ENCODE results near the gene RAB3A.

RAB3A gene

DNA sequence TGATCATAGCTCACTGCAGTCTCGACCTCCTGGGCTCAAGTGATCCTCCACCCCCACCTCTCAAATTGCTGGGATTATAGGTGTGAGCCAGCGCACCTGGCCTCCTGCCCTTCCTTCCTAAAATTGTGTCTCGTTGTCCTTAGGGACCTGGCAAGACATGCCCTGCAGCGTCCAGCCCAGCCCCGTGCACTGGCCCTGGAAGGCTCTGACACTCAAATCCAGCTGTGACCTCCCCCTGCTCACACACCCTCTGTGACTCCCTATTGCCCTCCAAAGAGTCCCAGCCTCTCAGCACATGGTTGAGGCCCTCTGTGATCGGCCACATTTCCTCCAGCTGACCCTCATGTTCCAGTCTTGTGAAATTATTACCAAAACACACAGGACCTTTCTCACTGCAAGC is 5.9 kb downstream of the RAB3A start:
- H3K79me2 ChIP-seq (ENCODE audit: low read length) = peaks cover 12% of the 10 kb centered on the region
- no peak overlapping the region for H3K27ac ChIP-seq (ENCODE audit: low read length)
- no peak overlapping the region for H3K4me2 ChIP-seq (ENCODE audit: low read length)
- H2AFZ ChIP-seq (ENCODE audit: low read depth, low read length) = no peak overlapping the region
- peaks cover 8% of the 10 kb centered on the region for H4K20me1 ChIP-seq (ENCODE audit: insufficient read depth, low read length)
- no peaks in the 10 kb centered on the region for H3K27me3 ChIP-seq (ENCODE audit: low read depth, low read length)
- no peak overlapping the region for H3K9ac ChIP-seq (ENCODE audit: low read length)
- H3K9me3 ChIP-seq (ENCODE audit: insufficient read depth, low read length) = no peaks in the 10 kb centered on the region
- no peak for TF ChIP-seq EZH2phosphoT487 (IDR thresholded peaks at IDR 0.05; ENCODE audit: low read depth)
- TF ChIP-seq, protein P1, sequence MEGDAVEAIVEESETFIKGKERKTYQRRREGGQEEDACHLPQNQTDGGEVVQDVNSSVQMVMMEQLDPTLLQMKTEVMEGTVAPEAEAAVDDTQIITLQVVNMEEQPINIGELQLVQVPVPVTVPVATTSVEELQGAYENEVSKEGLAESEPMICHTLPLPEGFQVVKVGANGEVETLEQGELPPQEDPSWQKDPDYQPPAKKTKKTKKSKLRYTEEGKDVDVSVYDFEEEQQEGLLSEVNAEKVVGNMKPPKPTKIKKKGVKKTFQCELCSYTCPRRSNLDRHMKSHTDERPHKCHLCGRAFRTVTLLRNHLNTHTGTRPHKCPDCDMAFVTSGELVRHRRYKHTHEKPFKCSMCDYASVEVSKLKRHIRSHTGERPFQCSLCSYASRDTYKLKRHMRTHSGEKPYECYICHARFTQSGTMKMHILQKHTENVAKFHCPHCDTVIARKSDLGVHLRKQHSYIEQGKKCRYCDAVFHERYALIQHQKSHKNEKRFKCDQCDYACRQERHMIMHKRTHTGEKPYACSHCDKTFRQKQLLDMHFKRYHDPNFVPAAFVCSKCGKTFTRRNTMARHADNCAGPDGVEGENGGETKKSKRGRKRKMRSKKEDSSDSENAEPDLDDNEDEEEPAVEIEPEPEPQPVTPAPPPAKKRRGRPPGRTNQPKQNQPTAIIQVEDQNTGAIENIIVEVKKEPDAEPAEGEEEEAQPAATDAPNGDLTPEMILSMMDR (IDR thresholded peaks at IDR 0.05; ENCODE audit: low read depth, low read length) = no peak
- no peak overlapping the region for H3K4me3 ChIP-seq (ENCODE audit: low read length)
- H3K36me3 ChIP-seq (replicated peaks; ENCODE audit: low read depth, low read length) = peaks cover 9% of the 10 kb centered on the region
- peaks cover 13% of the 10 kb centered on the region for H3K4me1 ChIP-seq (ENCODE audit: low read length)

DNA sequence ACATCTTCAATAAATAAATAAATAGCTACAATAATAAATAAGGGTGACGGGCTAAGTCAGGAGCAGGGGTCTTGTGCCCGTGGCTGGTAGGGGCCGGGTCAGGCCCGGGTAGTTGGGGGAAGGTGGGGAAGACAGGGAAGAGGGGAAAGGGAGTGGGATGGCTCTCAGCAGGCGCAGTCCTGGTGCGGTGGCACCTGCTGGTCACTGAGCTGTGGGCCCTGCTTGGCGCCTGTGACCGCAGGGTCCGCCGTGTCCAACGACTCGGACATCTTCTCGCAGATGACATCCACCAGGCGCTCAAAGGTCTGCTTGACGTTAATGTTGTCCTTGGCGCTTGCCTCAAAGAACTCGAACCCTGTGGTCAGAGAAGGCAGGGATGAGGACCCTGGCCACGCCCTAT is 6.5 kb downstream of the RAB3A start:
- Histone ChIP-seq H3K9me3 (ENCODE audit: insufficient read depth, low read length) (no peaks in the 10 kb centered on the region), H3K4me1 (ENCODE audit: low read length) (peaks cover 10% of the 10 kb centered on the region), H3K4me3 (ENCODE audit: low read length) (no peak overlapping the region), H4K20me1 (ENCODE audit: insufficient read depth, low read length) (peaks cover 4% of the 10 kb centered on the region), H3K79me2 (ENCODE audit: low read length) (peaks cover 12% of the 10 kb centered on the region), H3K4me2 (ENCODE audit: low read length) (no peak overlapping the region), H3K27me3 (ENCODE audit: low read depth, low read length) (no peaks in the 10 kb centered on the region), H3K9ac (ENCODE audit: low read length) (no peak overlapping the region), H3K36me3 (replicated peaks; ENCODE audit: low read depth, low read length) (peaks cover 7% of the 10 kb centered on the region), H3K27ac (ENCODE audit: low read length) (no peak overlapping the region), H2AFZ (ENCODE audit: low read depth, low read length) (no peak overlapping the region)
- TF ChIP-seq, protein P1 (IDR thresholded peaks at IDR 0.05; ENCODE audit: low read depth, low read length) = no peak
- no peak for TF ChIP-seq EZH2phosphoT487 (IDR thresholded peaks at IDR 0.05; ENCODE audit: low read depth)

DNA sequence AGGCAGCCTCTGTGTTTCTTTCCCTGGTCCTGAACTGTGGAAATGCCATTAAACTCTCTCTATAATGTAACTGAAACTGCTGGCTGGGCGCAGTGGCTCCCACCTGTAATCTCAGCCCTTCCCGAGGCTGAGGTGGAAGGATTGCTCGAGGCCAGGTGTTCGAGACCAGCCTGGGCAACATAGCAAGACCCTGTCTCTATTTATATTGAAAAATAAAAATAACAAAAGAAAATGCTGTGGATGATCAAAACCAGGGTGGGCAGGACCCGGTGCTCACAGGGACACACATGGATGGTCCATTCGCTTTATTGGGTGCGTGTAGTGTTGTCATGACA is 7.4 kb downstream of the RAB3A start:
- H3K27me3 ChIP-seq (ENCODE audit: low read depth, low read length) = no peaks in the 10 kb centered on the region
- no peak overlapping the region for H3K4me2 ChIP-seq (ENCODE audit: low read length)
- no peaks in the 10 kb centered on the region; the same call in 1 of the 2 replicates for H4K20me1 ChIP-seq (ENCODE audit: insufficient read depth, low read length)
- H3K9ac ChIP-seq (ENCODE audit: low read length) = no peak overlapping the region
- no peaks in the 10 kb centered on the region for H3K9me3 ChIP-seq (ENCODE audit: insufficient read depth, low read length)
- H3K79me2 ChIP-seq (ENCODE audit: low read length) = peaks cover 12% of the 10 kb centered on the region
- no peak for TF ChIP-seq EZH2phosphoT487 (IDR thresholded peaks at IDR 0.05; ENCODE audit: low read depth)
- TF ChIP-seq, protein P1 (IDR thresholded peaks at IDR 0.05; ENCODE audit: low read depth, low read length) = no peak
- H2AFZ ChIP-seq (ENCODE audit: low read depth, low read length) = no peak overlapping the region
- no peak overlapping the region for H3K27ac ChIP-seq (ENCODE audit: low read length)
- H3K4me1 ChIP-seq (ENCODE audit: low read length) = peaks cover 18% of the 10 kb centered on the region
- H3K36me3 ChIP-seq (replicated peaks; ENCODE audit: low read depth, low read length) = peaks cover 3% of the 10 kb centered on the region
- no peak overlapping the region for H3K4me3 ChIP-seq (ENCODE audit: low read length)

DNA sequence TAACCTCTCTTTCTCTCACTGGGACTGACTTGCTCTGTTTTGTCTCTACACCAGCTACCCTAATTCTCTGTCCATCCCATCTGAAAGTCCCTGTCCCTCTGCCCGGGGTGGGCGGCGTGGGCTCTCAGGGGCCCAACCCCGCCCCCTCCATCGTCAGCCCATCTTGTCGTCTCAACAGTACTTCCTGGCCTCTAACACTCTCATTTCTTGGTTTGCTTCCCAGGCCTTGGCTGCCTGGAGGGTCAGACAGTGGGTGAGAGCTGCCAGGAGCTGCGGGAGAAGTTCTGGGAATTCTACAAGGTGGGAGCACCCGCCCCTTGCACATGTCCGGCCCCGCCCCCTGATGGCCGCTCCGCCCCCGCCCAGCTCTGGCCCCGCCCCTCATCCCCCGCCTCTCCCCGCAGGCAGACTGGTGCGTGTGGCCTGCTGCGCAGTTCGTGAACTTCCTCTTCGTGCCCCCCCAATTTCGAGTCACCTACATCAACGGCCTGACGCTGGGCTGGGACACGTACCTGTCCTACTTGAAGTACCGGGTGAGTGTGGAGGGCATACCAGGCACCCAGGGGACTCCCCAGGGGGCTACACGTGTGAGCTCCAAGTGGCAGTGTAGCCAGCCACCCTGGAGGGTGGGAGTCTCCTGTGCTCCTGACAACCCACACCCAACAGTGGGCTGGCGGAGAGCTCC is 9.1 kb downstream of the RAB3A start:
- no peaks in the 10 kb centered on the region for H3K9me3 ChIP-seq (ENCODE audit: insufficient read depth, low read length)
- H2AFZ ChIP-seq (ENCODE audit: low read depth, low read length) = no peak overlapping the region
- no peak for TF ChIP-seq EZH2phosphoT487 (IDR thresholded peaks at IDR 0.05; ENCODE audit: low read depth)
- TF ChIP-seq, protein P1 (IDR thresholded peaks at IDR 0.05; ENCODE audit: low read depth, low read length) = no peak
- H3K27me3 ChIP-seq (ENCODE audit: low read depth, low read length) = no peaks in the 10 kb centered on the region
- H3K36me3 ChIP-seq (replicated peaks; ENCODE audit: low read depth, low read length) = peaks cover 3% of the 10 kb centered on the region
- H3K4me2 ChIP-seq (ENCODE audit: low read length) = peak overlapping the region; percentile 90
- no peak overlapping the region for H3K27ac ChIP-seq (ENCODE audit: low read length)
- peaks cover 20% of the 10 kb centered on the region for H3K4me1 ChIP-seq (ENCODE audit: low read length)
- no peak overlapping the region for H3K9ac ChIP-seq (ENCODE audit: low read length)
- H3K79me2 ChIP-seq (ENCODE audit: low read length) = peaks cover 12% of the 10 kb centered on the region
- peak overlapping the region; percentile 87; the same call in 1 of the 2 replicates for H3K4me3 ChIP-seq (ENCODE audit: low read length)
- no peaks in the 10 kb centered on the region; the same call in 1 of the 2 replicates for H4K20me1 ChIP-seq (ENCODE audit: insufficient read depth, low read length)
